ENCODE results near the gene AIM2. TPM values are rescaled to one million over a fixed set of nuclear protein-coding genes. Genes with fewer than 3 reads are reported as not detected.

Gene AIM2
- total RNA-seq, 2 experiments from 2014 or later, result 0.36 to 0.74 TPM

DNA sequence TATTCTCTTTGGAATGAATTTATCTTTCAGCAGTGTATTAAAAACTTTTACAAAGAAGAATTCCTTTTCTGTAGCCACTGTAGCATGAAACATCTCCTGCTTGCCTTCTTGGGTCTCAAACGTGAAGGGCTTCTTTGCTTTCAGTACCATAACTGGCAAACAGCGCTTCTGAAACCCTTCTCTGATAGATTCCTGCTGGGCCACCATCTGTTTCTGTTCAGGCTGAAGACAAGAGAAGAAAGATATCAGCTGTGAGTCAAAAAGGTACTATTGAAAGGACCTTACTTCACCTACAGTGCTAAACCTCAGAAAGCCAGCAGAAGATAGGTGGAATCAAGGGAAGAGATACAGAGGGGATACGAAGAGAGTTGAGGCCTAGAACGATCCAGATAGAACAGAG, 10.5 kb downstream of the AIM2 start:
- no peaks in the 10 kb centered on the region for H3K9me3 ChIP-seq (ENCODE audit: control insufficient read depth in 1 of 2, insufficient read depth in 1 of 2, low read length in 2 of 2)
- H3K27me3 Mint-ChIP-seq, result no peaks in the 10 kb centered on the region
- intact Hi-C loops (cut with DNase I, micrococcal nuclease), result loop anchor here in 1 of 2 experiments (5.0 kb wide), 1 partner anchor 54 kb away; no protein-coding TSS in a partner anchor
- H3K27ac Mint-ChIP-seq, result peak overlapping the region; percentile 91
- DNase-seq (no peak), ATAC-seq (ENCODE audit: poor library complexity) (no peak)
- peaks cover 4% of the 10 kb centered on the region for H3K36me3 ChIP-seq (ENCODE audit: insufficient read depth, low read length)
- no peak overlapping the region for H3K4me3 ChIP-seq (ENCODE audit: low read length)
- ChIA-PET POLR2A (no interaction called here), CTCF (interaction anchor here (1.0 kb wide), 1 partner anchor 9 kb away, joined by 3 read pairs; no protein-coding TSS in a partner anchor)
- TF ChIP-seq, protein P1, sequence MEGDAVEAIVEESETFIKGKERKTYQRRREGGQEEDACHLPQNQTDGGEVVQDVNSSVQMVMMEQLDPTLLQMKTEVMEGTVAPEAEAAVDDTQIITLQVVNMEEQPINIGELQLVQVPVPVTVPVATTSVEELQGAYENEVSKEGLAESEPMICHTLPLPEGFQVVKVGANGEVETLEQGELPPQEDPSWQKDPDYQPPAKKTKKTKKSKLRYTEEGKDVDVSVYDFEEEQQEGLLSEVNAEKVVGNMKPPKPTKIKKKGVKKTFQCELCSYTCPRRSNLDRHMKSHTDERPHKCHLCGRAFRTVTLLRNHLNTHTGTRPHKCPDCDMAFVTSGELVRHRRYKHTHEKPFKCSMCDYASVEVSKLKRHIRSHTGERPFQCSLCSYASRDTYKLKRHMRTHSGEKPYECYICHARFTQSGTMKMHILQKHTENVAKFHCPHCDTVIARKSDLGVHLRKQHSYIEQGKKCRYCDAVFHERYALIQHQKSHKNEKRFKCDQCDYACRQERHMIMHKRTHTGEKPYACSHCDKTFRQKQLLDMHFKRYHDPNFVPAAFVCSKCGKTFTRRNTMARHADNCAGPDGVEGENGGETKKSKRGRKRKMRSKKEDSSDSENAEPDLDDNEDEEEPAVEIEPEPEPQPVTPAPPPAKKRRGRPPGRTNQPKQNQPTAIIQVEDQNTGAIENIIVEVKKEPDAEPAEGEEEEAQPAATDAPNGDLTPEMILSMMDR (IDR thresholded peaks at IDR 0.05), result no peak
- no peaks in the 10 kb centered on the region for H3K27me3 ChIP-seq (ENCODE audit: control insufficient read depth in 1 of 2, insufficient read depth in 2 of 2, low read length in 2 of 2)
- H3K36me3 Mint-ChIP-seq (ENCODE audit: low read depth), result no peaks in the 10 kb centered on the region
- no peak overlapping the region for H3K4me3 Mint-ChIP-seq
- H3K9me3 Mint-ChIP-seq, result no peaks in the 10 kb centered on the region
- H3K4me1 ChIP-seq (ENCODE audit: insufficient read depth, low read length), result peaks cover 17% of the 10 kb centered on the region
- peaks cover 22% of the 10 kb centered on the region for H3K4me1 Mint-ChIP-seq (ENCODE audit: low read depth)
- no peak overlapping the region for H3K27ac ChIP-seq (ENCODE audit: low read depth in 1 of 2, low read length in 2 of 2)

DNA sequence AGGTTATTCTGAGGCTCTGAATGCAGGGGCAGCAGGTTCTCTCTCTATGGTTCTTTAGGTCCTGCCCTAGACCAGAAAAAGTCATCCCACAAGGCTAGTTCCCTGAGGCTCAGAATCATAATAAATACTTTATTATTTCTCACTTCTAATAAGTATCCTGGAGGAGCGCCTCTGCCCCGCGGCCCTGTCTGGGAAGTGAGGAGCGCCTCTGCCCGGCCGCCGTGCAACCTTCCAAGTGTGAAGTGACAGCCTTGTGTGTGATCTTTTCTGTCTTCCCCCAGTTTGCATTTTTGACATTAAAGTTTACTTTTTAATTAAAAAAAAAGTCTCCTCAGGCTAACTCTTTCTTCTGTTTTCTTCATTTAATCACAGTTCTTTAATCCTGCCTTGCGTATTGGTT, 11.5 kb downstream of the AIM2 start:
- CTCF ChIA-PET, result no interaction called here
- Mint-ChIP-seq H3K4me3 (no peak overlapping the region), H3K27me3 (no peaks in the 10 kb centered on the region), H3K27ac (no peak overlapping the region), H3K36me3 (ENCODE audit: low read depth) (no peaks in the 10 kb centered on the region), H3K4me1 (ENCODE audit: low read depth) (peaks cover 22% of the 10 kb centered on the region), H3K9me3 (no peaks in the 10 kb centered on the region)
- Histone ChIP-seq H3K27me3 (ENCODE audit: control insufficient read depth in 1 of 2, insufficient read depth in 2 of 2, low read length in 2 of 2) (no peaks in the 10 kb centered on the region), H3K4me1 (ENCODE audit: insufficient read depth, low read length) (peaks cover 17% of the 10 kb centered on the region), H3K9me3 (ENCODE audit: control insufficient read depth in 1 of 2, insufficient read depth in 1 of 2, low read length in 2 of 2) (no peaks in the 10 kb centered on the region), H3K4me3 (ENCODE audit: low read length) (no peak overlapping the region), H3K36me3 (ENCODE audit: insufficient read depth, low read length) (peaks cover 4% of the 10 kb centered on the region), H3K27ac (ENCODE audit: low read depth in 1 of 2, low read length in 2 of 2) (no peak overlapping the region)
- DNase-seq, result no peak
- ATAC-seq (ENCODE audit: poor library complexity), result no peak
- POLR2A ChIA-PET, result interaction anchor here (0.9 kb wide), 1 partner anchor 12 kb away, joined by 4 read pairs; the partner anchor contains the start of gene AIM2
- intact Hi-C loops (cut with DNase I, micrococcal nuclease), result loop anchor here in 1 of 2 experiments (5.0 kb wide), 1 partner anchor 53 kb away; no protein-coding TSS in a partner anchor
- TF ChIP-seq, protein P1 (IDR thresholded peaks at IDR 0.05), result no peak

DNA sequence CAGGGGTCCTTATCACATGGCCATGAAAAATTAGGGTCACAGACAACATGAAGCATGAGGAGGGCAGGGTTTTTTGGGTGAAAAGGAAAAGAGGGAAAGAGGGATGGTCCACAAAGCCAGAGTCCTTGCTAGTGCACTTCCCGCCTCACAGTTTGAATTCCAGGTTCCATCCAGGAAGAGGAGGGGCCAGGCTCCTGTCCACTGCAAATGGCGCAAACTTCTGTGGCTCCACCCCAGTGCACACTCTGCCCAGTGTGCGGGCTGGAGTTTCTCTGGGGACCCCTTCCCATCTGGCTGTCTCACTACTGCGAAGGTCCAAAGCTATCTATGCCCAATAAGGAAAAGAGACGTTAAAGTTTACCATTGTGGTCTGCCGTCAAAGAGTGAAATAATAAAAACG, 17.8 kb downstream of the AIM2 start:
- Histone ChIP-seq H3K4me1 (ENCODE audit: insufficient read depth, low read length) (peaks cover 3% of the 10 kb centered on the region), H3K27me3 (ENCODE audit: control insufficient read depth in 1 of 2, insufficient read depth in 2 of 2, low read length in 2 of 2) (no peaks in the 10 kb centered on the region), H3K9me3 (ENCODE audit: control insufficient read depth in 1 of 2, insufficient read depth in 1 of 2, low read length in 2 of 2) (no peaks in the 10 kb centered on the region), H3K27ac (ENCODE audit: low read depth in 1 of 2, low read length in 2 of 2) (no peak overlapping the region), H3K4me3 (ENCODE audit: low read length) (no peak overlapping the region), H3K36me3 (ENCODE audit: insufficient read depth, low read length) (peaks cover 35% of the 10 kb centered on the region)
- ATAC-seq (ENCODE audit: poor library complexity), result no peak
- peak overlapping the region; percentile 2 for H3K27ac Mint-ChIP-seq
- intact Hi-C loops (cut with DNase I, micrococcal nuclease), result no loop called here
- peaks cover 31% of the 10 kb centered on the region for H3K36me3 Mint-ChIP-seq (ENCODE audit: low read depth)
- H3K4me1 Mint-ChIP-seq (ENCODE audit: low read depth), result peaks cover 19% of the 10 kb centered on the region
- ChIA-PET POLR2A (interaction anchor here (1.1 to 1.9 kb wide), 2 partner anchors 10 to 18 kb away, joined by 4 to 8 read pairs; partner anchors contain the start of gene AIM2), CTCF (no interaction called here)
- no peaks in the 10 kb centered on the region for H3K27me3 Mint-ChIP-seq
- H3K4me3 Mint-ChIP-seq, result no peak overlapping the region
- DNase-seq, result no peak
- TF ChIP-seq, protein P1 (IDR thresholded peaks at IDR 0.05), result no peak
- no peaks in the 10 kb centered on the region for H3K9me3 Mint-ChIP-seq

All from CD4-positive, alpha-beta T cell (primary cell).